K562 (cell line): ENCODE data around the gene MYO3B. TPM values are rescaled to one million over a fixed set of nuclear protein-coding genes. Genes with fewer than 3 reads are reported as not detected.
"Not testable (repeated sequence)": the region's sequence is repeated elsewhere in the genome, so short reads cannot be mapped to it uniquely, and the experiment has no call there.

ENCODE experiments used
- BHLHE40 ChIP-seq: IDR thresholded peaks from 2 replicates; pipeline ENCODE4 v1.6.1; 2011; ENCODE audit warnings: low read length, improper control_type of control experiment
- DEAF1 ChIP-seq: fragments of 450-650 bp; formaldehyde crosslinking; IDR thresholded peaks from 2 replicates; pipeline ENCODE4 v1.4.0; 2020; ENCODE audit warnings: mild to moderate bottlenecking, moderate library complexity
- HINFP ChIP-seq: fragments of 450-650 bp; conservative IDR thresholded peaks from 2 replicates; pipeline ENCODE4 v1.6.1; 2016; ENCODE audit warnings: missing genetic modification characterization, low read depth, mild to moderate bottlenecking, control low read depth, missing compliant biosample characterization
- HLTF ChIP-seq: fragments of 450-650 bp; IDR thresholded peaks from 2 replicates; pipeline ENCODE4 v1.6.1; 2016
- KLF1 ChIP-seq: fragments of 450-650 bp; IDR thresholded peaks from 2 replicates; pipeline ENCODE4 v1.6.1; 2016; ENCODE audit warnings: missing genetic modification characterization, missing compliant biosample characterization
- MAX ChIP-seq: sonication (generic); formaldehyde crosslinking; IDR thresholded peaks from 2 replicates; pipeline ENCODE4 v1.9.0; 2022; ENCODE audit warnings: mild to moderate bottlenecking, missing genetic modification reagents
- MNT ChIP-seq, 2 experiments: fragments of 450-650 bp; conservative IDR thresholded peaks; 2 replicates each; pipeline ENCODE4 v1.6.1; 2017; ENCODE audit warnings: mild to moderate bottlenecking in 2 of 2, moderate library complexity in 2 of 2
- MYNN ChIP-seq, 2 experiments: sonication (generic); formaldehyde crosslinking in 1 of 2; IDR thresholded peaks; 2 replicates each; pipeline versions ENCODE4 v1.5.0 to v1.6.1; 2016 to 2020; ENCODE audit warnings: antibody characterized with exemption in 1 of 2, missing genetic modification reagents in 1 of 2
- SPI1 ChIP-seq: IDR thresholded peaks from 2 replicates; pipeline ENCODE4 v1.6.1; 2011; ENCODE audit warnings: low read depth, low read length, control low read depth, borderline replicate concordance
- TAL1 ChIP-seq: fragments of 450-650 bp; IDR thresholded peaks from 2 replicates; pipeline ENCODE4 v1.6.1; 2016; ENCODE audit warnings: mild to moderate bottlenecking
- TARDBP ChIP-seq: fragments of 450-650 bp; IDR thresholded peaks from 2 replicates; pipeline ENCODE4 v1.6.1; 2016
- ZBTB17 ChIP-seq: fragments of 450-650 bp; formaldehyde crosslinking; IDR thresholded peaks from 2 replicates; pipeline ENCODE4 v1.4.0; 2020; ENCODE audit warnings: mild to moderate bottlenecking
- ZBTB2 ChIP-seq: fragments of 450-650 bp; IDR thresholded peaks from 2 replicates; pipeline ENCODE4 v1.6.1; 2016; ENCODE audit warnings: antibody characterized with exemption
- ZNF24 ChIP-seq: fragments of 450-650 bp; IDR thresholded peaks from 2 replicates; pipeline ENCODE4 v1.6.1; 2016
- ZNF609 ChIP-seq: sonication (generic); formaldehyde crosslinking; IDR thresholded peaks from 2 replicates; pipeline ENCODE4 v1.8.1; 2023; ENCODE audit warnings: missing genetic modification reagents, mild to moderate bottlenecking, borderline replicate concordance
- ZNF644 ChIP-seq: fragments of 200-800 bp; sonication (Bioruptor generic); IDR thresholded peaks from 2 replicates; pipeline ENCODE4 v1.6.1; 2016; ENCODE audit warnings: low read depth, missing genetic modification characterization, missing compliant biosample characterization
- polyA plus RNA-seq, 8 experiments: library from polyadenylated mRNA; depleted of rRNA in 4 of 8; stranded (reverse) in 5 of 8; unstranded in 3 of 8; fragments of >200 nt; fragmentation: Nextera tagmentation in 2 of 8; fragmentation: Illumina TruSeq in 1 of 8; extraction: Ambion mirVana in 2 of 8; extraction: Trizol in 1 of 8; gene quantifications; 2 replicates each; pipeline versions ENCODE4 v1.2.1 to v1.2.3, GENCODE V29; 2011 to 2014; ENCODE audit warnings: inconsistent platforms in 1 of 8, missing spikeins in 1 of 8
- total RNA-seq, 7 experiments: library from RNA; depleted of rRNA in 6 of 7; stranded (reverse); fragments of >200 nt in 6 of 7; fragmentation: Illumina TruSeq in 2 of 7; extraction: Trizol in 2 of 7; gene quantifications; 2 replicates each; pipeline versions ENCODE4 v1.2.1 to v1.2.3, GENCODE V29; 2011 to 2021; ENCODE audit warnings: low replicate concordance in 1 of 7

The MYO3B gene
- total and polyA plus RNA-seq, 9 of the 15 experiments (the other 6 are each of a cell fraction or from before 2014, with no cell fraction given): 2.7 to 6.5 (median 3.6) TPM

- peak; percentile 100 for TF ChIP-seq ZNF609 (CRISPR knock-in tag)
- peak; percentile 92 for TF ChIP-seq MAX
- peak; percentile 100 for TF ChIP-seq TARDBP
- TF ChIP-seq HLTF: peak; percentile 99
- TF ChIP-seq MNT (conservative IDR thresholded peaks at IDR 0.05): peak; percentile 62 to 90
- peak; percentile 91 for TF ChIP-seq BHLHE40
- peak; percentile 90 for TF ChIP-seq ZBTB2
- TF ChIP-seq DEAF1 (CRISPR knock-in tag): peak; percentile 63; the same call in 1 of the 2 replicates
- peak; percentile 97 for TF ChIP-seq SPI1
- peak; percentile 99 for TF ChIP-seq ZNF644 (tag)
- peak; percentile 100 for TF ChIP-seq TAL1
- peak; percentile 90 for TF ChIP-seq KLF1 (tag)
- peak; percentile 75 for TF ChIP-seq ZNF24
- peak; percentile 89; the same call in 1 of the 2 replicates for TF ChIP-seq MYNN (IDR thresholded peaks at IDR 0.05)
- TF ChIP-seq MYNN (CRISPR knock-in tag; IDR thresholded peaks at IDR 0.05): not testable (repeated sequence)
- TF ChIP-seq ZBTB17 (CRISPR knock-in tag): peak; percentile 98
- TF ChIP-seq HINFP (tag): peak; percentile 93
These were observed 86.0 kb downstream of the MYO3B start (continued) for GRCh38 chr2:170263728-170264521.
